Inferior parietal cortex (tissue), 1 donor: Measurements from ENCODE around the gene NOC2L.
"Not testable (repeated sequence)": the region's sequence is repeated elsewhere in the genome, so short reads cannot be mapped to it uniquely, and the experiment has no call there.

Source experiments
- DNase-seq: peaks from one replicate; pipeline ENCODE4 v3.0.0-alpha.2; 2016; ENCODE audit errors: extremely low spot score

The NOC2L gene

GRCh38 chr1:962381-963300, 3.6 kb upstream of the NOC2L start:
- DNase-seq = no peak

- DNase-seq = no peak
Observed at GRCh38 chr1:961132-961669, 2.1 kb upstream of the NOC2L start.

GRCh38 chr1:960363-961131, 1.5 kb upstream of the NOC2L start, which contains the start of gene KLHL17:
KLHL17 (plus strand) TSS chr1:960584; CDS start chr1:960694, 110 bp downstream.
- DNase-seq = peak; percentile 65

- no peak for DNase-seq
Observed at GRCh38 chr1:959731-960362, 791 bp upstream of the NOC2L start.

GRCh38 chr1:956636-957035, 2.4 kb downstream of the NOC2L start:
- no peak for DNase-seq

- DNase-seq = no peak
Observed at GRCh38 chr1:955474-955873, 3.6 kb downstream of the NOC2L start.

GRCh38 chr1:954927-955326, 4.1 kb downstream of the NOC2L start:
- no peak for DNase-seq

- DNase-seq = no peak
Observed at GRCh38 chr1:953524-954320, 5.3 kb downstream of the NOC2L start.

GRCh38 chr1:952603-953002, 6.5 kb downstream of the NOC2L start:
- DNase-seq = no peak

- no peak for DNase-seq
Observed at GRCh38 chr1:952201-952600, 6.9 kb downstream of the NOC2L start.

- DNase-seq = no peak
Observed at GRCh38 chr1:951364-951763, 7.7 kb downstream of the NOC2L start.

GRCh38 chr1:950881-951280, 8.2 kb downstream of the NOC2L start:
- no peak for DNase-seq

GRCh38 chr1:950268-950667, 8.8 kb downstream of the NOC2L start:
- no peak for DNase-seq

GRCh38 chr1:947958-948357, 11.1 kb downstream of the NOC2L start:
- no peak for DNase-seq

- not testable (repeated sequence) for DNase-seq
Observed at GRCh38 chr1:946811-947210, 12.2 kb downstream of the NOC2L start.

GRCh38 chr1:945688-946556, 13.1 kb downstream of the NOC2L start:
- DNase-seq = no peak

- no peak for DNase-seq
Observed at GRCh38 chr1:944341-945325, 14.4 kb downstream of the NOC2L start.

GRCh38 chr1:943545-944340, 15.3 kb downstream of the NOC2L start:
- DNase-seq = no peak
